Activated CD4-positive, alpha-beta T cell treated with anti-CD3 and anti-CD28 coated beads, Interleukin-2, amount 10 ng/mL, durations not matched to agents 7 days and 5 days (primary cell): ENCODE results near the gene ECE1. TPM values are rescaled to one million over a fixed set of nuclear protein-coding genes. Genes with fewer than 3 reads are reported as not detected.

ENCODE experiments used
- CTCF ChIA-PET: fragments of 350-600 bp; sonication (Branson Sonifier 250); formaldehyde crosslinking; loops from one replicate; lab custom pipeline; 2021; ENCODE audit warnings: antibody characterized with exemption; lab: Charles Lee
- POLR2A ChIA-PET: fragments of 350-600 bp; sonication (Branson Sonifier 250); formaldehyde crosslinking; loops from one replicate; lab custom pipeline; 2021; ENCODE audit warnings: antibody characterized with exemption; lab: Charles Lee
- DNase-seq: peaks from one replicate; pipeline ENCODE4 v3.0.0-alpha.2; 2020
- H3K27ac Mint-ChIP-seq: one replicate; pipeline ENCODE4 v1.8.0; 2021; ENCODE audit warnings: mild to moderate bottlenecking, moderate library complexity, mixed read lengths
- H3K27me3 Mint-ChIP-seq: one replicate; pipeline ENCODE4 v1.8.0; 2021; ENCODE audit warnings: mixed read lengths
- H3K36me3 Mint-ChIP-seq: one replicate; pipeline ENCODE4 v1.8.0; 2021; ENCODE audit warnings: low read depth, mixed read lengths
- H3K4me1 Mint-ChIP-seq: one replicate; pipeline ENCODE4 v1.8.0; 2021; ENCODE audit warnings: mixed read lengths
- H3K4me3 Mint-ChIP-seq: one replicate; pipeline ENCODE4 v1.8.0; 2021; ENCODE audit warnings: mild to moderate bottlenecking, moderate library complexity, mixed read lengths
- H3K9me3 Mint-ChIP-seq: one replicate; pipeline ENCODE4 v1.8.0; 2021; ENCODE audit warnings: mixed read lengths
- total RNA-seq, 2 experiments: library from RNA; stranded (reverse); gene quantifications; one replicate each; pipeline ENCODE4 v1.2.3, GENCODE V29; 2021

Gene ECE1
- total RNA-seq, 2 experiments from 2014 or later, result 101 to 107 TPM

DNA sequence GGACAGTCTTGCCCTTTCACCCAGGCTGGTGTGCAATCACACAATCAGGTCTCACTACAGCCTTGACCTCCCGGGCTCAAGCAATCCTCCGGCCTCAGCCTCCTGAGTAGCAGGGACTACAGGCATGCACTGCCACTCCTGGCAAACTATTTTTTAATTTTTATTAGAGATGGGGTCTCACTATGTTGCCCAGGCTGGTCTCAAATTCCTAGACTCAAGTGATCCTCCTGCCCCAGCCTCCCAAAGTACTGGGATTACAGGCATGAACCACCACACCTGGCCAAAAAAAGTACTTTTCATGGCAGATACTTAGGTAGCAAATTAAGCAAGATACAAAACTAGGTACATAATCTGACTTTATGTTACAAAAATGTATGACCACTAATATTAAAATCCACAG lies 121.8 kb downstream of the ECE1 start:
- Mint-ChIP-seq H3K9me3 (no peaks in the 10 kb centered on the region), H3K36me3 (peaks cover 28% of the 10 kb centered on the region), H3K27ac (no peak overlapping the region), H3K4me3 (no peak overlapping the region), H3K4me1 (peaks cover 7% of the 10 kb centered on the region), H3K27me3 (no peaks in the 10 kb centered on the region)
- DNase-seq, result no peak
- ChIA-PET POLR2A (no interaction called here), CTCF (interaction anchor here (0.6 kb wide), 1 partner anchor 1801 kb away, joined by 3 read pairs; no protein-coding TSS in a partner anchor)

Other genes starting within 250 kb of the ECE1 start
- gene EIF4G3, start 113.6 kb downstream of the ECE1 start, total RNA-seq, result 10 to 100 TPM; 23.8 to 31.5 TPM
- 1 to 10 TPM; 6.1 to 6.2 TPM for gene NBPF3, start 149.7 kb upstream of the ECE1 start, total RNA-seq
- gene ALPL, start 219.0 kb upstream of the ECE1 start, total RNA-seq, result not detected